HEK293T (cell line): ENCODE measurements around the gene CD96.

Experiments
- BHLHE40 ChIP-seq: fragments of 450-650 bp; IDR thresholded peaks from 2 replicates; pipeline ENCODE4 v1.6.1; 2016; ENCODE audit warnings: mild to moderate bottlenecking, moderate library complexity, borderline replicate concordance
- CTBP1 ChIP-seq: fragments of 450-650 bp; IDR thresholded peaks from 2 replicates; pipeline ENCODE4 v1.6.1; 2016; ENCODE audit warnings: borderline replicate concordance
- ELF4 ChIP-seq: fragments of 450-650 bp; IDR thresholded peaks from 2 replicates; pipeline ENCODE4 v1.6.1; 2017; ENCODE audit warnings: antibody characterized with exemption
- FOXA1 ChIP-seq: fragments of 450-650 bp; IDR thresholded peaks from 2 replicates; pipeline ENCODE4 v1.6.1; 2016; ENCODE audit warnings: mild to moderate bottlenecking
- FOXK2 ChIP-seq: fragments of 450-650 bp; IDR thresholded peaks from 2 replicates; pipeline ENCODE4 v1.6.1; 2016; ENCODE audit warnings: mild to moderate bottlenecking
- FOXM1 ChIP-seq: fragments of 450-650 bp; IDR thresholded peaks from 2 replicates; pipeline ENCODE4 v1.6.1; 2017; ENCODE audit warnings: mild to moderate bottlenecking, borderline replicate concordance
- HDGF ChIP-seq: fragments of 450-650 bp; IDR thresholded peaks from 2 replicates; pipeline ENCODE4 v1.6.1; 2017; ENCODE audit warnings: antibody characterized with exemption, borderline replicate concordance
- LEF1 ChIP-seq: fragments of 450-650 bp; IDR thresholded peaks from 2 replicates; pipeline ENCODE4 v1.6.1; 2017; ENCODE audit warnings: mild to moderate bottlenecking, borderline replicate concordance
- PKNOX1 ChIP-seq: fragments of 450-650 bp; IDR thresholded peaks from 2 replicates; pipeline ENCODE4 v1.6.1; 2016
- SP1 ChIP-seq: fragments of 450-650 bp; IDR thresholded peaks from 2 replicates; pipeline ENCODE4 v1.6.1; 2017
- SUZ12 ChIP-seq: fragments of 450-650 bp; IDR thresholded peaks from 2 replicates; pipeline ENCODE4 v1.6.1; 2016; ENCODE audit warnings: mild to moderate bottlenecking
- TARDBP ChIP-seq: fragments of 450-650 bp; IDR thresholded peaks from 2 replicates; pipeline ENCODE4 v1.6.1; 2016
- ZNF384 ChIP-seq: fragments of 450-650 bp; IDR thresholded peaks from 2 replicates; pipeline ENCODE4 v1.6.1; 2016

- no peak for TF ChIP-seq FOXM1
- no peak for TF ChIP-seq ELF4
- no peak for TF ChIP-seq SP1
- no peak for TF ChIP-seq SUZ12
- no peak for TF ChIP-seq FOXK2
- TF ChIP-seq LEF1: no peak
- no peak for TF ChIP-seq PKNOX1
- TF ChIP-seq TARDBP: no peak
- TF ChIP-seq ZNF384: no peak
- TF ChIP-seq BHLHE40: no peak
- TF ChIP-seq HDGF: no peak
- no peak for TF ChIP-seq FOXA1
- no peak for TF ChIP-seq CTBP1
Measured at GRCh38 chr3:111608383-111608782, 66.4 kb downstream of the CD96 start.
